Activated B cell treated with CpG ODN at 0.5 μM for 24 hours (primary cell): ENCODE data around the gene CMIP. TPM values are rescaled to one million over a fixed set of nuclear protein-coding genes. Genes with fewer than 3 reads are reported as not detected.

Experiments used
- ATAC-seq: fragments of 200-7000 bp; cut with Tn5 transposase; one replicate; pipeline ENCODE4 v1.10.0; 2021; ENCODE audit warnings: low read depth, mild to moderate bottlenecking, moderate library complexity
- CTCF ChIA-PET: fragments of 350-600 bp; sonication (Branson Sonifier 250); formaldehyde crosslinking; loops from one replicate; lab custom pipeline; 2021; ENCODE audit warnings: antibody characterized with exemption; lab: Charles Lee
- POLR2A ChIA-PET: fragments of 350-600 bp; sonication (Branson Sonifier 250); formaldehyde crosslinking; loops from one replicate; lab custom pipeline; 2021; ENCODE audit warnings: antibody characterized with exemption; lab: Charles Lee
- DNase-seq: peaks from one replicate; pipeline ENCODE4 v3.0.0; 2022
- H3K27ac Mint-ChIP-seq: one replicate; pipeline ENCODE4 v1.8.0; 2020; ENCODE audit warnings: mixed read lengths
- H3K27me3 Mint-ChIP-seq: one replicate; pipeline ENCODE4 v1.8.0; 2021; ENCODE audit warnings: mixed read lengths
- H3K36me3 Mint-ChIP-seq: one replicate; pipeline ENCODE4 v1.8.0; 2021; ENCODE audit warnings: low read depth, mixed read lengths
- H3K4me1 Mint-ChIP-seq: one replicate; pipeline ENCODE4 v1.8.0; 2021; ENCODE audit warnings: mixed read lengths
- H3K4me3 Mint-ChIP-seq: one replicate; pipeline ENCODE4 v1.8.0; 2020; ENCODE audit warnings: mild to moderate bottlenecking, mixed read lengths
- H3K9me3 Mint-ChIP-seq: one replicate; pipeline ENCODE4 v1.8.0; 2020; ENCODE audit warnings: mixed read lengths
- intact Hi-C: fragments of 100-400 bp; cut with micrococcal nuclease; formaldehyde crosslinking; loops from one replicate; pipeline ENCODE4 v1.15.1; 2024
- total RNA-seq: library from RNA; stranded (reverse); gene quantifications from 2 replicates; pipeline ENCODE4 v1.2.3, GENCODE V29; 2022
- TF ChIP-seq, protein P1 (sequence below): fragments of 200-600 bp; IDR thresholded peaks from one replicate; pipeline ENCODE4 v1.8.0; 2022; ENCODE audit warnings: antibody characterized with exemption, mild to moderate bottlenecking

Gene CMIP
- total RNA-seq, 1 donor from 2014 or later: 76.3 TPM

DNA sequence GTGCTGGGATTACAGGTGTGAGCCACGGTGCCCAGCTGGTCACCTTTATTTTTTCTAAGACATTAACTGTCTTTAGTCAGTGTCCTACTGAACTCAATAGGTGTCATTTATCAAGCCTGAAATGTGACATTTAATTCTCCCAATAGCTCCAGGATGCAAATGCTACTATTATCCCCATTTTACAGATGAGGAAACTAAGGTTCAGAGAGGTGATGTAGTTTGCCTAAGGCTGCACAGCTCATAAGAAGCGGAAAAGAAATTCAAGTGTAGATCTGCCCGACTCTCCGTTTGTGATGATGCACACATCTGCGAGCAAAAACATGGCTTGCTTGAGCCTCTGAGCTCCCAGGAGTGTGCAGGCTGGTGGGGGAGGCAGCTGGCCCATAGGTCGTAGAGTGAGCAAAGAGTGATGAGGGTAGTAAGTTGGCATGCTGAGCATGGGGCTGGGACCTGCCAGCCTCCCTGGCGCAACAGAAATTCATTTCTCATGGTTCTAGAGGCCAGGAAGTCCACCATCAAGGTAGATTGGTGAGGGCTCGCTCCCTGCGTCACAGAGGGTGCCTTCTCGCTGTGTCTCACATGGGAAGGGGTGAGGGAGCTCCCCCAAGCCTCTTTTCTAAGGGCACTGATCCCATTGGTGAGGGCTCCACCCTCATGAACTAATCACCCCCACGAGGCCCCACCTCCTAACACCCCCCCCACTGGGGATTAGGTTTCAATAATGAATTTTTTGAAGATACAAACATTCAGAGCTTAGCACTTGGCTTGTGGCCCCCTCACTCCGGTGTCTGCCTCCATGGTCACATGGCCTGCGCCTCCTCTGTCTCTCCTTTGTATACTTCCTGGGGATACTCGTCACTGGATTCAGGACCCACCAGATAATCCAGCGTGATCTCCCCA is 193.0 kb downstream of the CMIP start:
- Mint-ChIP-seq H3K36me3 (peaks cover 17% of the 10 kb centered on the region), H3K9me3 (no peaks in the 10 kb centered on the region), H3K4me3 (no peak overlapping the region), H3K27me3 (no peaks in the 10 kb centered on the region), H3K4me1 (peaks cover 16% of the 10 kb centered on the region), H3K27ac (no peak overlapping the region)
- ChIA-PET POLR2A (no interaction called here), CTCF (no interaction called here)
- no peak for DNase-seq
- ATAC-seq: no peak
- intact Hi-C loops: no loop called here
- TF ChIP-seq, protein P1, sequence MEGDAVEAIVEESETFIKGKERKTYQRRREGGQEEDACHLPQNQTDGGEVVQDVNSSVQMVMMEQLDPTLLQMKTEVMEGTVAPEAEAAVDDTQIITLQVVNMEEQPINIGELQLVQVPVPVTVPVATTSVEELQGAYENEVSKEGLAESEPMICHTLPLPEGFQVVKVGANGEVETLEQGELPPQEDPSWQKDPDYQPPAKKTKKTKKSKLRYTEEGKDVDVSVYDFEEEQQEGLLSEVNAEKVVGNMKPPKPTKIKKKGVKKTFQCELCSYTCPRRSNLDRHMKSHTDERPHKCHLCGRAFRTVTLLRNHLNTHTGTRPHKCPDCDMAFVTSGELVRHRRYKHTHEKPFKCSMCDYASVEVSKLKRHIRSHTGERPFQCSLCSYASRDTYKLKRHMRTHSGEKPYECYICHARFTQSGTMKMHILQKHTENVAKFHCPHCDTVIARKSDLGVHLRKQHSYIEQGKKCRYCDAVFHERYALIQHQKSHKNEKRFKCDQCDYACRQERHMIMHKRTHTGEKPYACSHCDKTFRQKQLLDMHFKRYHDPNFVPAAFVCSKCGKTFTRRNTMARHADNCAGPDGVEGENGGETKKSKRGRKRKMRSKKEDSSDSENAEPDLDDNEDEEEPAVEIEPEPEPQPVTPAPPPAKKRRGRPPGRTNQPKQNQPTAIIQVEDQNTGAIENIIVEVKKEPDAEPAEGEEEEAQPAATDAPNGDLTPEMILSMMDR: no peak

DNA sequence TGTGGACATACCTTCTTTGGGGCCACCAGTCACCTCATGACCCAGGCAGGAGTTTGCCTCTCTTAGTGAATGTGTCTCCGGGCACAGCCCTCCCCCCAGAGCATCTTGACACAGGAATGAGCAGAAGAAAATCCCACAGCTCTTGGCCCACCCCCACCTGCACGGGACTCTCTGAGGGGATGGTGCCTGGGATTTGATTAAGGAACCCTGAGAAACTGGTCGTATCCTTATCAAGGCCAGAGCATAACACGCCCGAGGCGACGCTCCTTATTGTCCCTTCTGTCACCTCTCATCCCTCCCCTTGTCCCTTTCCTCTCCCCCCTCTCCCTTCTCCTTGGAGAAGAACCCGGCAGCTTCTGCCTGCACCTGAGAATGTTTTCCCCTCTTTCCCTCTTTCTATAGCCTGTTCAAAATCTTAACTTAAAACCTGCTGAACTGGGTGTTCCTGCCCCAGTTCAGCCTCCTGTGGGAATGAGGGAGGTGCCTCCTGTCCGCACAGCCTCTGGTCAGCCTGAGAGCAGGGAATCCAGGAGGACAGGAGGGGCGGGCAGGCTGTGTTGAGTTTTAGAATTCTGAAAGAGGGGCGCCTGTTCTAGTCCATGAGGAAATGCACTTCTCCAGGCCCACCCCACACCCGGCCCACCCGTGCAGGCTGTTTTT is 193.8 kb downstream of the CMIP start:
- DNase-seq (no peak), ATAC-seq (no peak)
- TF ChIP-seq, protein P1: no peak
- Mint-ChIP-seq H3K9me3 (no peaks in the 10 kb centered on the region), H3K36me3 (peaks cover 17% of the 10 kb centered on the region), H3K27me3 (no peaks in the 10 kb centered on the region), H3K4me1 (peaks cover 8% of the 10 kb centered on the region), H3K27ac (no peak overlapping the region), H3K4me3 (no peak overlapping the region)
- intact Hi-C loops: no loop called here
- ChIA-PET POLR2A (no interaction called here), CTCF (no interaction called here)

DNA sequence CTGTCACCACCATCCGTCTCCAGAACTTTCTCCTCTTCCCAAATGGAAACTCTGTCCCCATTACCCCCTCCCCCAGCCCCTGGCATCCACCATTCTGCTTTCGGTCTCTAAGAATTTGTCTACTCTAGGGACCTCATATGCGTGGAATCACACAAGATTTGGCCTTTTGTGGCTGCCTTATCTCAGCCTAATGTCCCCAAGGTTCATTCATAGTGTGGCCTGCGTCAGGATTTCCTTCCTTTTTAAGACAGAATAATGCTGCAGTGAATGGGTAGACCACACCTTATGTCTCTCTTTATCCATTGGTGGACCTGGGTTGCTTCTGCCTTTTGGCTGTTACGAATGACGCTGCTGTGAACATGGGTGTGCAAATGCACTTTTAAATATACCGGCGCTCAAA is 194.7 kb downstream of the CMIP start:
- DNase-seq (no peak), ATAC-seq (no peak)
- H3K36me3 Mint-ChIP-seq: peaks cover 15% of the 10 kb centered on the region
- peaks cover 6% of the 10 kb centered on the region for H3K4me1 Mint-ChIP-seq
- ChIA-PET POLR2A (no interaction called here), CTCF (no interaction called here)
- TF ChIP-seq, protein P1: no peak
- intact Hi-C loops: no loop called here
- no peak overlapping the region for H3K27ac Mint-ChIP-seq
- H3K4me3 Mint-ChIP-seq: no peak overlapping the region
- H3K27me3 Mint-ChIP-seq: no peaks in the 10 kb centered on the region
- no peaks in the 10 kb centered on the region for H3K9me3 Mint-ChIP-seq

DNA sequence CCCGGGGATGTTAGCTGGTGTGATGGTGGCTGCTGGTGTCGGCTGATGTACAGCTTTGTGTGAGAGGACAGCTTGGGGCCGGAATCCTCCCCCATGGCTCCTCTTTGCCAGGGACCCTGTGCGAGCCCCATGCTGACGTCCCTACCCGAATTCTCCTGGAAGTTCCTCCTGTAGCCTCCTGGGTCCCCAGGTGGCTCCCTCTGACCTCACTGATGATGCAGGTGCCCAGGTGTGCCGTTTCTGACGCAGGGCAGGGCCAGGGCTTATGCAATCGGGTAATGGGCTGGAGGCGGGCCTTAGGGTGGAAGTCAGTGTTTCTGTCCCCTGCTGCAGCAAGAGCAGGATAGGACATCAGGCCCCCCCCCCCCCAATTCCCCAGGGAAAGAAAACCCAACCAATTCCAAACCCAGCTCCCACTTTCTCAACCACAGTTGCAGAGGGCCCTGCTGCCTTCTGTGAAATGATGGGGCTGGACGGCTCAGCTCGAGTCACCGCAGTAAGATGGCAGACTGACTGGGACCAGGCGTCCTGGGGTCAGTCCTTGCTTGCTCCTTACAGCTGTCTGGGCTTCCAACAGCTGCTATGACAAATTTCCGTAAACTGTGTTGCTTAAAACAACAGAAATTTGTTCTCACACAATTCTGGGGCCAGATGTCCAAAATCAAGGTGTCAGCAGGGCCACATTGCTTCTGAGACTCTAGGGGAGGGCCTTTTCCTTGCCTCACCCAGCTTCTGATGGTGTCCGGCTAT is 195.5 kb downstream of the CMIP start:
- CTCF ChIA-PET: no interaction called here
- intact Hi-C loops: no loop called here
- Mint-ChIP-seq H3K36me3 (peaks cover 12% of the 10 kb centered on the region), H3K4me1 (peaks cover 4% of the 10 kb centered on the region), H3K27me3 (no peaks in the 10 kb centered on the region), H3K4me3 (no peak overlapping the region), H3K9me3 (no peaks in the 10 kb centered on the region), H3K27ac (no peak overlapping the region)
- ATAC-seq (no peak), DNase-seq (no peak)
- POLR2A ChIA-PET: interaction anchor here (0.6 kb wide), 1 partner anchor 24 kb away, joined by 3 read pairs; no protein-coding TSS in a partner anchor
- TF ChIP-seq, protein P1: no peak
